Medulla oblongata (tissue), 1 donor: ENCODE measurements around the gene PHYHD1.

Experiments used
- DNase-seq: peaks from one replicate; pipeline ENCODE4 v3.0.0-alpha.2; 2015; ENCODE audit errors: extremely low spot score

The PHYHD1 gene

DNA sequence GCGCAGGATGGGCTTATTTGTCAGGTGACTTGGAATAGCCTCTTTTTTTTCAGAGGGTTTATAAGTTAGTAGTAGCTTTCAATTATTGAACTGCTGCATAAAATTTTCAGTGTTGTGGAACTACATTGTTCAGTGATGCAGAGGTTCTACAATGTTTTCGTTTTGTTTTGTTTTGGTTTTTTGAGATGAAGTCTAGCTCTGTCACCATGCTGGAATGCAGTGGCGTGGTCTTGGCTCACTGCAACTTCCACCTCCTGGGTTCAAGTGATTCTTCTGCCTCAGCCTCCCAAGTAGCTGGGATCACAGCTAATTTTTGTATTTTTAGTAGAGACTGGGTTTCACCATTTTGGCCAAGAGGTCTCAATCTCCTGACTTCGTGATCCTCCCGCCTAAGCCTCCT lies 48.7 kb downstream of the PHYHD1 start:
- DNase-seq: no peak

DNA sequence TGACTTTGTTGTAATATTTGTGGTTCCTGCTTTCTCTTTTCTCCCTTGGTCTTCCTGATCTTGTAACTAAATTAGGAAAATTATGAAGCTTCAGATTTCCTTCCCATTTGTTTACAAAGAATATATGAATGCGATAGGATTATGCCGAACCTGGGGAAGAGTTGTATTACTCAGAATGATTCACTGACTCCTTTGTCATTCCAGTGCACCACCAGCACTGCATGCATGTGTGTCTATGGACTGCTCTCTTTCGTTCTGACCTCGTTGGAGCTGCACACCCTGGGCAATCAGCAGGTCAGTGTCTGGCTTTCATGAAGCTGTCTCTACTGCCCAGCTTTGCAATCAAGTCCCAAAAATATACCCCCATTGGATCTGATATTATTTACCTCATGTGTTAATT lies 52.2 kb downstream of the PHYHD1 start:
- DNase-seq: no peak

DNA sequence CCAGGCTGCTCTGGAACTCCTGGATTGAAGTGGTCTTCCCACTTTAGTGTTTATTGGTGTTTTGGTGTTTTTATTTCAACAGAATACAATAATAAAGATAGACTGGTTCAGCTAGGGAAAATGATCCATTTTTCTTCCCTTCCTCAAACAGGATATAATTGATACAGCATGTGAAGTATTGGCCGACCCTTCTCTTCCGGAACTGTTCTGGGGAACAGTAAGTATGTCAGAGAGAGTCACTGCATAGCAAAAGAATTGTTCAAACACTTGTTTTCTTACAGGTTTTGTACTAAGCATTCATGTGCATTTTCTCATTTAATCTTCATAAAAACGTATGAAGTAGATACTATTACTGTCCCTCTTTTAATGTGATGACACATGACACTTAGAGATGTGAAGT lies 58.3 kb downstream of the PHYHD1 start:
- DNase-seq: no peak

DNA sequence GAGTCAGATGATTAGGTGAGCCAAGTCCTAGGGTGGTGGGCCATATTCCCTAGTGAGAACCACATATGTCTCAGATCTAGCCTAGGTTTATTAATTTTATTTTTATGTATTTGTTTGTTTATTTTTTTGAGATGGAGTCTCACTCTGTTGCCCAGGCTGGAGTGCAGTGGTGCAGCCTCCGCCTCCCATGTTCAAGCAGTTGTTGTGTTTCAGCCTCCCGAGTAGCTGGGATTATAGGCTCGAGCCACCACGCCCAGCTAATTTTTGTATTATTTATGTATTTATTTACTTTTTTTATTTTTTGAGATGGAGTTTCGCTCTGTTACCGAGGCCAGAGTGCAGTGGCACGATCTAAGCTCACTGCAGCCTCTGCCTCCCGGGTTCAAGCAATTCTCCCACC lies 62.8 kb downstream of the PHYHD1 start:
- DNase-seq: no peak

DNA sequence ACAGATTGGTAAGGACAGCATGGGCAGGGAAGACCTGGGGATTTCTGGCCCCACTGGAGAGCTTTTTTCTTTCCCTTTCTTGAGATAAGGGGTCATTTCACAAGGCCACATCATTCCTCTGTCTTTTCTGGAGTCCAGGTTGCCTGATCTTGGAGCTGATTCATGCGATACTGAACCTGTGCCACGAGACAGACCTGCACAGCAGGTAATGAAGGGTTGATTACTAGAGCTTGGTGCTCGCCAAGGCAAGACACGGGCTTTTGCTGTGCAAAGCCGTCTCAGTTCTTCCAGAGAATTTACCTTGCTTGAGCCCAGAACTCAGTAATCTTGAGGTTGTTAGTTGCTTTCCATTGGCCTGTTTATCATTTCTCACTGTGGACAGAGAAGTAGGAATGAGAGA lies 65.9 kb downstream of the PHYHD1 start:
- no peak for DNase-seq

DNA sequence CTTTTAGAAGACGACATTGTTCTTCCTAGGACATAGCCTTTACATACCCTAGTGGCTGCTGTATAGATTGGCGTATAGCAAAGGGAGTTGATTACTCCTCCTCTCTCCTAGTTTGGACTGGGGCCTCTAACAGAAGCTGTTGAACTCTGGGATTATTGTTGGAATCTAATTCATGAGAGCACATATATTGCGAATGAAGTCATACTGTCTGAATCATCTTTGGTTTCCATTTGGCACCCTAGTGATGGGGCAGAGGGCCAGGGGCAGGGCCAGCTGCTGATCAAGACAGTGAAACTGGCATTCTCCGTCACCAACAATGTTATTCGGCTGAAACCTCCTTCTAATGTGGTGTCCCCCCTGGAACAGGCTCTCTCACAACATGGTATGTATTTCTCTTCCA lies 67.0 kb downstream of the PHYHD1 start:
- DNase-seq: no peak
